Activated CD8-positive, alpha-beta T cell treated with anti-CD3 and anti-CD28 coated beads, Interleukin-2, amount 10 ng/mL, durations not matched to agents 7 days and 5 days (primary cell): ENCODE results near the gene CTDSP1. TPM values are rescaled to one million over a fixed set of nuclear protein-coding genes. Genes with fewer than 3 reads are reported as not detected.

Source experiments
- ATAC-seq: fragments of 150-1000 bp; cut with Tn5 transposase; one replicate; pipeline ENCODE4 v1.10.0; 2021; ENCODE audit warnings: moderate library complexity
- CTCF ChIA-PET: fragments of 350-600 bp; sonication (Branson Sonifier 250); formaldehyde crosslinking; loops from one replicate; lab custom pipeline; 2021; ENCODE audit warnings: antibody characterized with exemption; lab: Charles Lee
- POLR2A ChIA-PET: fragments of 350-600 bp; sonication (Branson Sonifier 250); formaldehyde crosslinking; loops from one replicate; lab custom pipeline; 2021; ENCODE audit warnings: antibody characterized with exemption; lab: Charles Lee
- DNase-seq: peaks from one replicate; pipeline ENCODE4 v3.0.0-alpha.2; 2020
- H3K27ac Mint-ChIP-seq: one replicate; pipeline ENCODE4 v1.8.0; 2021; ENCODE audit warnings: mild to moderate bottlenecking, mixed read lengths
- H3K27me3 Mint-ChIP-seq: one replicate; pipeline ENCODE4 v1.8.0; 2021; ENCODE audit warnings: low read depth, mixed read lengths
- H3K36me3 Mint-ChIP-seq: one replicate; pipeline ENCODE4 v1.8.0; 2021; ENCODE audit warnings: low read depth, mixed read lengths
- H3K4me1 Mint-ChIP-seq: one replicate; pipeline ENCODE4 v1.8.0; 2021; ENCODE audit warnings: low read depth, mixed read lengths
- H3K4me3 Mint-ChIP-seq: one replicate; pipeline ENCODE4 v1.8.0; 2021; ENCODE audit warnings: mild to moderate bottlenecking, mixed read lengths
- H3K9me3 Mint-ChIP-seq: one replicate; pipeline ENCODE4 v1.8.0; 2022; ENCODE audit warnings: mixed read lengths; ENCODE audit not compliant: insufficient read depth
- total RNA-seq, 2 experiments: library from RNA; stranded (reverse); gene quantifications; one replicate each; pipeline ENCODE4 v1.2.3, GENCODE V29; 2021

CTDSP1 gene
- total RNA-seq, 2 experiments from 2014 or later: 175 to 185 TPM

DNA sequence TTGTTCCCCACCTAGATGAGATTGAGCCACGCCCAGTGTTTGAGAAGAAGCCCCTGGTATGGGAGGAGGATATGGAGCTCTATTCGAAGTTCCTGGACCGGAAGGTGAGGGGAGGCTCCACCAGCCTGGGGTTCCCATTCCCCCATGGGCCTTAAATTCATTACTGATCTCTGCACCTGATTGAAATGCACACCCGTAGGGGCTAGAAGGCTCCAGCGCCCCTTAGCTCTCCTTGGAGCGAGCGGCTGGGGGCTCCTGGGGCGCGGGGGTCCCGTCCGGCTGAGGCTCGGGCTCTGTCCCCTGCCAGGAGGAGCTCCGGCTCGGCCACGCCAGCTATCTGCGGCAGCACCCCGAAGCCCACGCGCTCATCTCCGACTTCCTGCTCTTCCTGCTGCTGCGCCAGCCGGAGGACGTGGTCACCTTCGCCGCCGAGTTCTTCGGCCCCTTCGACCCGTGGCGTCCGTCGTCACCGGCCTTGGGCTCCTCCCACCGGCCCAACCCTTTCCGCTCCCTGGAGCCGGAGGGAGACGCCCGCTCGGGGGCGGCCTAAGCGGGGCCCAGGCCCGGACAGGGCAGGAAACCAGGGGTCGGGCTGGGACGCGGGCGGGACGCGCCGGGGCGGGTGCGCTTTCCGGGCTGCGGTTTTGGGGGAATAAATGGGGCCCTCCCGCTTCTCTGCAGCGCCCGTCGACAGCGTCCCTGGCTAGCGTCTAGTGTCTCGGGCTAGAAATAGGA lies 32.1 kb upstream of the CTDSP1 start:
- H3K4me1 Mint-ChIP-seq: peaks cover 36% of the 10 kb centered on the region
- H3K9me3 Mint-ChIP-seq: no peaks in the 10 kb centered on the region
- H3K27ac Mint-ChIP-seq: peak overlapping the region; percentile 75
- H3K27me3 Mint-ChIP-seq: peaks cover 16% of the 10 kb centered on the region
- POLR2A ChIA-PET: interaction anchor here (1.0 to 1.6 kb wide), 2 partner anchors 10 to 29 kb away, joined by 3 to 5 read pairs; no protein-coding TSS in a partner anchor
- DNase-seq (peak; percentile 80), ATAC-seq (peak; percentile 96)
- peaks cover 2% of the 10 kb centered on the region for H3K36me3 Mint-ChIP-seq
- CTCF ChIA-PET: interaction anchor here (0.6 to 1.5 kb wide), 5 partner anchors 9 to 94 kb away, joined by 3 to 7 read pairs (median 3); partner anchors contain the start of gene CATIP
- peak overlapping the region; percentile 78 for H3K4me3 Mint-ChIP-seq

GRCh38 chr2:218368150-218368528 lies 31.5 kb upstream of the CTDSP1 start:
- Mint-ChIP-seq H3K4me3 (peak overlapping the region; percentile 78), H3K27ac (peak overlapping the region; percentile 75), H3K4me1 (peaks cover 33% of the 10 kb centered on the region), H3K36me3 (peaks cover 2% of the 10 kb centered on the region), H3K9me3 (no peaks in the 10 kb centered on the region), H3K27me3 (peaks cover 12% of the 10 kb centered on the region)
- POLR2A ChIA-PET: interaction anchor here (0.7 to 1.6 kb wide), 3 partner anchors 9 to 82 kb away, joined by 3 to 5 read pairs (median 3); no protein-coding TSS in a partner anchor
- DNase-seq: no peak
- CTCF ChIA-PET: interaction anchor here (0.6 to 2.9 kb wide), 6 partner anchors 10 to 95 kb away, joined by 3 to 7 read pairs (median 4); partner anchors contain the start of gene CATIP
- ATAC-seq: no peak

DNA sequence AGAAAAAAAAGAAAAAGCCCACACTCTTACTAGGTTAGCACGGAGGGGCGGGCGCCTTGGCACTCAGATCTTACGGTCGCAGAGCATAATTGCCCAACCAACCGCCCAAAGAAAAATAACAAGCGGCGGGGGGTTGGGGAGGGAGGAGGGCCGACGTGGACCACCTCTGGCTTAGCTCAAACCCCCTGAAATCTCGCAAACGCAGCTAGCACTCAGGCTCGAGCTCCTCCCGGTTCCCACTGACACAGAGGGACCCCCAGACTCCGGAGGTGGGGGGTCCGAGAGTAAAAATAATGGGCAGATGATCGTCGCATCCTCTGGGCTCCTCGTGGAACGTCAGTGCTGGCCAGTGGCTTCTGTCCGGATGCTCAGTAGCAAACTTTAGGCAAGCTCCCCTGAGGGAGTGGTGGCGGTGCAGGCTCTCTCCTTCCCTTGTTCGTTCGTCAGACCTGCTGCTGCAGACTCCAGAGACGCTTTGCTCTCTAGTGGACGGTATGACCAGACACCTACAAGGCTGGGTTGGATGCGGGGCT lies 31.0 kb upstream of the CTDSP1 start:
- H3K9me3 Mint-ChIP-seq: no peaks in the 10 kb centered on the region
- no peak for ATAC-seq
- H3K27ac Mint-ChIP-seq: no peak overlapping the region
- peaks cover 33% of the 10 kb centered on the region for H3K4me1 Mint-ChIP-seq
- ChIA-PET POLR2A (interaction anchor here (0.7 kb wide), 1 partner anchor 83 kb away, joined by 3 read pairs; no protein-coding TSS in a partner anchor), CTCF (interaction anchor here (1.3 to 2.9 kb wide), 3 partner anchors 12 to 76 kb away, joined by 3 to 7 read pairs (median 5); partner anchors contain the start of genes CATIP and TMBIM1)
- H3K36me3 Mint-ChIP-seq: peaks cover 2% of the 10 kb centered on the region
- H3K27me3 Mint-ChIP-seq: peaks cover 12% of the 10 kb centered on the region
- DNase-seq: no peak
- no peak overlapping the region for H3K4me3 Mint-ChIP-seq

- H3K4me1 Mint-ChIP-seq: peaks cover 33% of the 10 kb centered on the region
- peaks cover 12% of the 10 kb centered on the region for H3K27me3 Mint-ChIP-seq
- ChIA-PET POLR2A (no interaction called here), CTCF (interaction anchor here (1.3 to 2.9 kb wide), 3 partner anchors 13 to 77 kb away, joined by 3 to 7 read pairs (median 5); partner anchors contain the start of genes CATIP and TMBIM1)
- no peak for DNase-seq
- no peak overlapping the region for H3K27ac Mint-ChIP-seq
- H3K4me3 Mint-ChIP-seq: no peak overlapping the region
- no peak for ATAC-seq
- H3K9me3 Mint-ChIP-seq: no peaks in the 10 kb centered on the region
- peaks cover 2% of the 10 kb centered on the region for H3K36me3 Mint-ChIP-seq
Observed at GRCh38 chr2:218369330-218369729, 30.3 kb upstream of the CTDSP1 start.

DNA sequence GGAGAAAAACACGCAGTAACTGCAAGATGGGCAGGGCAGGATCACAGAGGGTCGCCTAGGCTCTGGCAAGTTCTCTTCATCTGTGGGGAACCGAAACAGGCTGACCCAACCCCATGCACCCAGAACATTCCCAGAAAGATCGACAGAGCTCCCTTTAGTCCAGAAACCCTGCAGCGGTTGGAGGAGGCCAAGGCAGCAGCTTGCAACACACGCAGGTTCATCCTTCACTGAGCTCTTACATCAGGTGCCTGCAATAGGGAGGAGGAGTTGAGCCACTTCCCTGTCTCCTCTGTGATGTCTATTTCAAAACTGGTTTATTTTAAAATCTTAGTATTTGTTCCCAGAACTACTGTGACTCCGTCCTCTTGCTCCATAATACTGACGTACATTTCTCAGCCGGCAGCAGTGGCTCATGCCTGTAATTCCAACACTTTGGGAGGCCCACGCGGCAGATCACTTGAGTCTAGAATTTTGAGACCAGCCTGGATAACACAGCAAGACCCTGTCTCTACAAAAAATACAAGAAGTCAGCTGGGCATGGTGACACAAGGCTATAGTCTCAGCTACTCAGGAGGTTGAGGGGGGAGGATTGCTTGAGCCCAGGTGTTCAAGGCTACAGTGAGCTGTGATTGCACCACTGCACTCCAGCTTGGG lies 29.1 kb upstream of the CTDSP1 start:
- ATAC-seq (no peak), DNase-seq (no peak)
- ChIA-PET CTCF (interaction anchor here (1.8 to 2.9 kb wide), 2 partner anchors 14 to 78 kb away, joined by 5 to 7 read pairs; partner anchors contain the start of genes CATIP and TMBIM1), POLR2A (no interaction called here)
- Mint-ChIP-seq H3K4me3 (no peak overlapping the region), H3K9me3 (no peaks in the 10 kb centered on the region), H3K27me3 (peaks cover 12% of the 10 kb centered on the region), H3K27ac (no peak overlapping the region), H3K36me3 (peaks cover 2% of the 10 kb centered on the region), H3K4me1 (peaks cover 33% of the 10 kb centered on the region)

DNA sequence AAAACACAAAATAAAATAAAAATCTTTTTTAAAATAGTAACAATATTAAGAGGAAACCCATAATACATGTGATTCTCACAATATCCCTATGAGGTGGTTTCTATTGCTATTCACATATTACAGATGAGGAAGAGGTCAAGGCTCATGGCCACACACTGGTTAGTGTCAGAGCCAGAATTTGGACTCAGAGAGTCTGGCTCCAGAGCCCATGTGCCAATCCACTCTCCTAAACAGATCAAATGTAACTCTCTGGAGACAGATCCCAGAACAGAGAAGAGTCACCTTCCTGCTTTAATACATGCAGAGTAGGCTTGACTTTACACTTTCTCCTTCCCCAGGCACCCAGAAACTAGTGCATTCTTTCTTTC lies 27.7 kb upstream of the CTDSP1 start:
- Mint-ChIP-seq H3K36me3 (peaks cover 2% of the 10 kb centered on the region), H3K9me3 (no peaks in the 10 kb centered on the region), H3K4me3 (no peak overlapping the region), H3K27ac (peak overlapping the region; percentile 60), H3K4me1 (peaks cover 26% of the 10 kb centered on the region), H3K27me3 (peaks cover 12% of the 10 kb centered on the region)
- ChIA-PET POLR2A (interaction anchor here (0.6 kb wide), 1 partner anchor 47 kb away, joined by 4 read pairs; no protein-coding TSS in a partner anchor), CTCF (no interaction called here)
- ATAC-seq (no peak), DNase-seq (no peak)

DNA sequence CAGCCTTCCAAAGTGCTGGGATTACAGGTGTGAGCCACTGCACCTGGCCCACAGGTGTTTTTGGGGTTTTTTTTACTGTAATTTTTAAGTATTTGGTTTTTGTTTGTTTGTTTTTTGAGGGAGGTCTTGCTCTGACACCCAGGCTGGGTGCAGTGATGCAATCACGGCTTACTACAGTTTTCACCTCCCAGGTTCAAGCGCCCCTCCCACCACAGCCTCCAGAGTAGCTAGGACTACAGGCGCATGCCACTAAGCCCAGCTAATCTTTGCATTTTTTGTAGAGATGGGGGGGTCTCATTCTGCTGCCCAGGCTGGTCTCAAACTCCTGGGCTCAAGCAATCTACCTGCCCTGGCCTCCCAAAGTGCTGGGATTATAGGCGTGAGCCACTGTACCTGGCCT lies 24.9 kb upstream of the CTDSP1 start:
- H3K27me3 Mint-ChIP-seq: peaks cover 9% of the 10 kb centered on the region
- no peaks in the 10 kb centered on the region for H3K36me3 Mint-ChIP-seq
- no peak for ATAC-seq
- ChIA-PET POLR2A (interaction anchor here (0.7 kb wide), 1 partner anchor 12 kb away, joined by 3 read pairs; no protein-coding TSS in a partner anchor), CTCF (no interaction called here)
- no peak for DNase-seq
- peaks cover 3% of the 10 kb centered on the region for H3K4me1 Mint-ChIP-seq
- no peak overlapping the region for H3K4me3 Mint-ChIP-seq
- no peak overlapping the region for H3K27ac Mint-ChIP-seq
- no peaks in the 10 kb centered on the region for H3K9me3 Mint-ChIP-seq

DNA sequence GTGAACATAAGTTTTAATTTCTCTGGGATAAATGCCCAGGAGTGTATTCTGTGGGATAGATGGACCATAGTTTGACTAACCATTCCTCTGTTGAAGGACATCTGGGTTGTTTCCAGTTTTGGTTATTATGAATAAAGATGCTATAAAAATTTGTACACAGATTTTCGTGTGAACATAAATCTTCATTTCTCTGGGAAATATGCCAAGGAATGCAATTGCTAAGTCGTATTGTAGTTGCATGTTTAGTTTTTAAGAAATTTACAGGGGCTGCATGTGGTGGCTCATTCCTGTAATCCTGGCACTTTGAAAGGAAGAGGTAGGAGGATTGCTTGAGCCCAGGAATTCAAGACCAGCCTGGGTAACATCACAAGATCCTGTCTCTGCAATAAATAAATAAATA lies 24.5 kb upstream of the CTDSP1 start:
- no peaks in the 10 kb centered on the region for H3K9me3 Mint-ChIP-seq
- no peak overlapping the region for H3K27ac Mint-ChIP-seq
- H3K27me3 Mint-ChIP-seq: peaks cover 7% of the 10 kb centered on the region
- H3K4me3 Mint-ChIP-seq: no peak overlapping the region
- ChIA-PET CTCF (no interaction called here), POLR2A (no interaction called here)
- H3K4me1 Mint-ChIP-seq: no peaks in the 10 kb centered on the region
- DNase-seq (no peak), ATAC-seq (no peak)
- H3K36me3 Mint-ChIP-seq: no peaks in the 10 kb centered on the region

DNA sequence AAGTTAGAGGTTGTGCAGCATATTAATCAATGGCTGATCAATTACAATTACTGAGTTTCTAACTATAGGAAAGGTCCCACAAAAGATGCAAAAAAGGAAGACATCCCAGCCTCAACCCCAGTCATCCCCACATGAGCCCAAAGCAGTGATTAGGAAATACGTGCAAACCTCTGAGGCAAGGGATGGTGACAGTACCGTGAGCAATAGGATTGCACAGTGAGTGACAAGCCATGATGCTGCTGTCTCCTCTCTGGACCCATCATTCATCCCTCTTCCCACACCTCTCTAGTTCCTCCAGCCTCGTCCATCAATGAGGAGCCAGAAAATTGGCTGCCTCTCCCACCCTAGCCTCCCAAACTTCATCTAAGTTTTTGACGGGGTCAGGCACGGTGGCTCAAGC lies 21.6 kb upstream of the CTDSP1 start:
- CTCF ChIA-PET: interaction anchor here (1.5 kb wide), 1 partner anchor 106 kb away, joined by 4 read pairs; no protein-coding TSS in a partner anchor
- Mint-ChIP-seq H3K36me3 (no peaks in the 10 kb centered on the region), H3K4me3 (no peak overlapping the region), H3K4me1 (no peaks in the 10 kb centered on the region), H3K27ac (no peak overlapping the region), H3K9me3 (no peaks in the 10 kb centered on the region), H3K27me3 (peaks cover 12% of the 10 kb centered on the region)
- DNase-seq (no peak), ATAC-seq (no peak)
- POLR2A ChIA-PET: no interaction called here

DNA sequence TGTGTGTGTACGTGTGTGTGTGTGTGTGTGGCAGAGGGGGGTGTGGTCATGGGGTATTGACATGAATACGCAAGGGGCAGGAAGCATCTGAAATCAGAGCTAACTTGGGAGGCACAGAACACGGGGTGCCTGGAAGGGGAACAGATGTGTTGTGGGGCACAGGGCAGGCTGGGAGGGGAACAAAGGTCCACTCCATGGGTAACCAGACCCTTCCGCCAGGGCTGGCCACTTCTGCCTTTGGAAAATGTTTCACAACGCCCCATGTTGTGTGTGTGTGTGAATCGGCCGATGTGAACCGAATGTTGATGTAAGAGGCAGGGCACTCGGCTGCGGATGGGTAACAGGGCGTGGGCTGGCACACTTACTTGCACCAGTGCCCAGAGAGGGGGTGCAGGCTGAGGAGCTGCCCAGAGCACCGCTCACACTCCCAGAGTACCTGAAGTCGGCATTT lies 17.7 kb upstream of the CTDSP1 start, which contains the start of gene SLC11A1:
SLC11A1 (plus strand) TSS at position 358 of the 451 bp plus-strand sequence. CDS start 96 bp downstream, outside the sequence.
- no peaks in the 10 kb centered on the region for H3K9me3 Mint-ChIP-seq
- DNase-seq (no peak), ATAC-seq (no peak)
- H3K27me3 Mint-ChIP-seq: peaks cover 17% of the 10 kb centered on the region
- ChIA-PET CTCF (no interaction called here), POLR2A (no interaction called here)
- no peaks in the 10 kb centered on the region for H3K4me1 Mint-ChIP-seq
- no peak within 1 kb of the TSS for H3K4me3 Mint-ChIP-seq
- H3K27ac Mint-ChIP-seq: no peak within 1 kb of the TSS
- H3K36me3 Mint-ChIP-seq: no peaks in the 10 kb centered on the region

GRCh38 chr2:218382785-218383184 lies 16.9 kb upstream of the CTDSP1 start:
- H3K36me3 Mint-ChIP-seq: no peaks in the 10 kb centered on the region
- no peaks in the 10 kb centered on the region for H3K9me3 Mint-ChIP-seq
- no peak overlapping the region for H3K27ac Mint-ChIP-seq
- peaks cover 5% of the 10 kb centered on the region for H3K4me1 Mint-ChIP-seq
- H3K4me3 Mint-ChIP-seq: no peak overlapping the region
- CTCF ChIA-PET: interaction anchor here (0.9 to 1.2 kb wide), 2 partner anchors 11 to 196 kb away, joined by 3 to 4 read pairs; no protein-coding TSS in a partner anchor
- ATAC-seq (no peak), DNase-seq (no peak)
- POLR2A ChIA-PET: no interaction called here
- H3K27me3 Mint-ChIP-seq: peaks cover 20% of the 10 kb centered on the region
